Uterus (tissue), 4 donors: ENCODE results near the gene CFAP74. TPM values are rescaled to one million over a fixed set of nuclear protein-coding genes. Genes with fewer than 3 reads are reported as not detected.

Experiments
- DNase-seq, 2 donors: peaks; one replicate each; pipeline ENCODE4 v3.0.0-alpha.2; 2019 to 2020
- H3K27ac ChIP-seq, 2 donors: fragments of 200-600 bp; sonication (generic); 1 replicate in 1 of 2; 2 replicates in 1 of 2; pipeline ENCODE4 v1.5.1; 2016 to 2018
- H3K27me3 ChIP-seq, 2 donors: fragments of 200-600 bp; sonication (generic); one replicate each; pipeline ENCODE4 v1.5.1; 2018 to 2019; ENCODE audit warnings: control low read depth in 1 of 2
- H3K36me3 ChIP-seq, 2 donors: fragments of 200-600 bp; sonication (generic); one replicate each; pipeline ENCODE4 v1.5.1; 2019; ENCODE audit warnings: control low read depth in 1 of 2
- H3K4me1 ChIP-seq, 2 donors: fragments of 200-600 bp; sonication (generic); one replicate each; pipeline ENCODE4 v1.5.1; 2018 to 2019; ENCODE audit warnings: control low read depth in 1 of 2
- H3K4me3 ChIP-seq, 2 donors: fragments of 200-600 bp; sonication (generic); 1 replicate in 1 of 2; 2 replicates in 1 of 2; pipeline ENCODE4 v1.5.1; 2018 to 2019; ENCODE audit warnings: mild to moderate bottlenecking in 1 of 2
- H3K9me3 ChIP-seq, 2 donors: fragments of 200-600 bp; sonication (generic); one replicate each; pipeline ENCODE4 v1.5.1; 2019; ENCODE audit warnings: control low read depth in 1 of 2
- POLR2A ChIP-seq, 2 donors: fragments of 450-650 bp; IDR thresholded peaks; one replicate each; pipeline ENCODE4 v1.6.1; 2016; ENCODE audit warnings: antibody characterized with exemption in 2 of 2, mild to moderate bottlenecking in 1 of 2, moderate library complexity in 1 of 2
- intact Hi-C: fragments of 100-400 bp; cut with DNase I; formaldehyde crosslinking; loops from one replicate; pipeline ENCODE4 v1.15.1; 2023; ENCODE audit warnings: low total_unique reads
- total RNA-seq, 4 donors: library from RNA; depleted of rRNA in 3 of 4; stranded (reverse); fragments of >200 nt in 3 of 4; gene quantifications; one replicate each; pipeline versions ENCODE4 v1.1.0 to v1.2.4, GENCODE V29; 2014 to 2023
- TF ChIP-seq, protein P1 (sequence below), 4 experiments: fragments of 200-600 bp in 2 of 4; fragments of 450-650 bp in 2 of 4; sonication (generic) in 2 of 4; IDR thresholded peaks; one replicate each; pipeline ENCODE4 v1.5.1; 2016 to 2019; ENCODE audit warnings: antibody characterized with exemption in 4 of 4, mild to moderate bottlenecking in 2 of 4, moderate library complexity in 1 of 4
- donor health status: DM: yes; HTN: yes; CAD: no.

The CFAP74 gene
- total RNA-seq, 4 donors from 2014 or later: 0.64 to 1.0 TPM; not detected in 2

- intact Hi-C loops: no loop called here
- no peak for TF ChIP-seq POLR2A (IDR thresholded peaks at IDR 0.05)
- TF ChIP-seq, protein P1, sequence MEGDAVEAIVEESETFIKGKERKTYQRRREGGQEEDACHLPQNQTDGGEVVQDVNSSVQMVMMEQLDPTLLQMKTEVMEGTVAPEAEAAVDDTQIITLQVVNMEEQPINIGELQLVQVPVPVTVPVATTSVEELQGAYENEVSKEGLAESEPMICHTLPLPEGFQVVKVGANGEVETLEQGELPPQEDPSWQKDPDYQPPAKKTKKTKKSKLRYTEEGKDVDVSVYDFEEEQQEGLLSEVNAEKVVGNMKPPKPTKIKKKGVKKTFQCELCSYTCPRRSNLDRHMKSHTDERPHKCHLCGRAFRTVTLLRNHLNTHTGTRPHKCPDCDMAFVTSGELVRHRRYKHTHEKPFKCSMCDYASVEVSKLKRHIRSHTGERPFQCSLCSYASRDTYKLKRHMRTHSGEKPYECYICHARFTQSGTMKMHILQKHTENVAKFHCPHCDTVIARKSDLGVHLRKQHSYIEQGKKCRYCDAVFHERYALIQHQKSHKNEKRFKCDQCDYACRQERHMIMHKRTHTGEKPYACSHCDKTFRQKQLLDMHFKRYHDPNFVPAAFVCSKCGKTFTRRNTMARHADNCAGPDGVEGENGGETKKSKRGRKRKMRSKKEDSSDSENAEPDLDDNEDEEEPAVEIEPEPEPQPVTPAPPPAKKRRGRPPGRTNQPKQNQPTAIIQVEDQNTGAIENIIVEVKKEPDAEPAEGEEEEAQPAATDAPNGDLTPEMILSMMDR (IDR thresholded peaks at IDR 0.05): no peak
- DNase-seq: no peak
These were observed 79.2 kb downstream of the CFAP74 start for GRCh38 chr1:1924386-1924785.

DNA sequence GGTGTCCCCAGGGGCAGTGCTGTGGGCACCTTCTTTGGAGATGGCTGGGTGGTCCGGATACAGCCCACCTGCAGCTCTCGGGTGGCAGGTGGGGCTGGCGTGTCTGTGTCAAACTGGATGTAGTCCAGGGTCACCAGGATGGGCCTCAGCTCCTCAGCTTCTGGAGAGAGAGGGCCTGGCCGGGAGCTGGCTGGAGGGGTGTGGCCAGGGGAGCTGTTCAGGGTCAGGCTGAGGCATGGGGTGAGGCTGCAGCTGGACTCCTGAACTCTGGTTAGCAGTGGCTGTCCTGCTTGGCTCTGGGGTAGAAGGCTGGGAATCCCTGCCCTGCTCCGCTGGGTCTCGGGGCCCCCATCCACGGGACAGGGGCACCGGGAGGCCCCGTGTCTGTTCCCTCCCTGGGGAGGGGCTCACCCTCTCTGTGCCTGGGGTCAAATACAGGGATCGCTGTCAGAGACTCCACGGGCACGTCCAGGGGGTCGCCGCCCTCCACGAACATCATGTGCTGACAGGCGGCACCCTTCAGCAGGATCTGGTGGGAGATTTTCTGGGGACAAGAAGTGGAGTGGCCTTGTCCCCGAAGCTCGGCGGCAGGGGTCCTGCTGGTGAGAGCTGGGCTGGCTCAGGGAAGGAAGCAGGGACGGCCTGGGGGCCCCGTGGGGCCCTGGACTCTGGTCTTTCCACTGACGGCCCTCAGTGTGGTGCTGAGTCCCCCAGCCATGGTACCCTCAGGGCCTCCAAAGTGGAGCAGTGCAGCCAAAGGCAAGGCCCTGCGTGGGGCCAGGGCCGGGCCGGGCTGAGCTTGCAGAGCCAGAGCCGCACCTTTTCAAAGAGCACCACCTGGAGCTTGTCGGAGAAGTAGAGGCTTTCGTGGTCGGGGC lies 80.4 kb downstream of the CFAP74 start:
- H3K9me3 ChIP-seq: no peaks in the 10 kb centered on the region
- no peaks in the 10 kb centered on the region for H3K27me3 ChIP-seq
- no peaks in the 10 kb centered on the region for H3K36me3 ChIP-seq
- no peak overlapping the region for H3K27ac ChIP-seq
- TF ChIP-seq, protein P1 (IDR thresholded peaks at IDR 0.05): no peak
- no peak for TF ChIP-seq POLR2A (IDR thresholded peaks at IDR 0.05)
- H3K4me3 ChIP-seq: no peak overlapping the region
- intact Hi-C loops: no loop called here
- H3K4me1 ChIP-seq: peaks cover 0 to 13% of the 10 kb centered on the region in 2 donors
- no peak for DNase-seq

More at GRCh38 chr1:1924386-1924785, 79.2 kb downstream of the CFAP74 start:
- no peaks in the 10 kb centered on the region for H3K36me3 ChIP-seq
- no peak overlapping the region for H3K4me3 ChIP-seq
- no peaks in the 10 kb centered on the region for H3K9me3 ChIP-seq
- H3K27ac ChIP-seq: no peak overlapping the region
- peaks cover 0 to 5% of the 10 kb centered on the region in 2 donors for H3K4me1 ChIP-seq
- H3K27me3 ChIP-seq: no peaks in the 10 kb centered on the region

DNA sequence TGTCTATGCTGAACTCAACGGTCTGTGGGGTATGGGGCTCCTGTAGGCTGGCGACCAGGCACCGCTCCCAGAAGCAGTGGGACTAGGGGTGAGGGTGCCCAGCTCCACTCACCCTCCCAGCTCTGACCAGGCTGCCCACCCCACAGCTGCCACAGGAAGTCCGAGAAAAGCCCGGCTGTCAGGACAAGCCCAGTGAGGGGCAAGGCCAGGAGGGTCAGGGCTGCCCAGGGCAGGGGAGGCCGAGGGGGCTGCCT lies 81.0 kb downstream of the CFAP74 start:
- no peaks in the 10 kb centered on the region for H3K27me3 ChIP-seq
- H3K9me3 ChIP-seq: no peaks in the 10 kb centered on the region
- intact Hi-C loops: no loop called here
- no peak overlapping the region for H3K27ac ChIP-seq
- H3K4me1 ChIP-seq: peaks cover 0 to 14% of the 10 kb centered on the region in 2 donors
- no peaks in the 10 kb centered on the region for H3K36me3 ChIP-seq
- TF ChIP-seq POLR2A (IDR thresholded peaks at IDR 0.05): no peak
- H3K4me3 ChIP-seq: no peak overlapping the region
- DNase-seq: no peak

- no peak overlapping the region for H3K4me3 ChIP-seq
- H3K9me3 ChIP-seq: no peaks in the 10 kb centered on the region
- no peak for DNase-seq
- no peak overlapping the region for H3K27ac ChIP-seq
- intact Hi-C loops: no loop called here
- peaks cover 0 to 14% of the 10 kb centered on the region in 2 donors for H3K4me1 ChIP-seq
- H3K27me3 ChIP-seq: no peaks in the 10 kb centered on the region
- H3K36me3 ChIP-seq: no peaks in the 10 kb centered on the region
- TF ChIP-seq, protein P1 (IDR thresholded peaks at IDR 0.05): no peak
- TF ChIP-seq POLR2A (IDR thresholded peaks at IDR 0.05): no peak
These were observed 81.5 kb downstream of the CFAP74 start for GRCh38 chr1:1921901-1922701.

DNA sequence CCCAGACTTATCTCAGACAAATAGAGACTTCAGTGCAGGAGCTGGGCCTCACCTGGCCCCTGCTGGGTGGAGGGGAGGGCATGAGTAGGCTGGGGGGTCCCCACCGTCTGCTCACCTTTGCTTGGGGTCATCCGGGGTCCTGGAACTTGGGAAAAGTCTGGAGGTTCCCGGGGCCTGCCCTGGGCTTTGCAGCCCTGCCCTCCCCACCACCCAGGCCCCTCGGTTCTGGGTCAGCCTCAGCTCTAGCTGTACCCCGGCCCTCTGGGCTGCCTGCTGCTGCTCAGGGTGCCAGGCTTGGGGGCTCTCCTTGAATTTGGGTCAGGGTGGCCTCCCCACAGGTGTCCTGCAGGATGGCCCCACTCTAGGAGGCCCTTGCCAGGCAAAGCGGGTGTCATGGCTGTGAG lies 82.1 kb downstream of the CFAP74 start:
- no peaks in the 10 kb centered on the region for H3K27me3 ChIP-seq
- no peak for DNase-seq
- TF ChIP-seq POLR2A (IDR thresholded peaks at IDR 0.05): no peak
- TF ChIP-seq, protein P1 (IDR thresholded peaks at IDR 0.05): no peak
- no peaks in the 10 kb centered on the region for H3K9me3 ChIP-seq
- H3K4me3 ChIP-seq: no peak overlapping the region
- no peaks in the 10 kb centered on the region for H3K36me3 ChIP-seq
- no peak overlapping the region for H3K27ac ChIP-seq
- intact Hi-C loops: no loop called here
- H3K4me1 ChIP-seq: peaks cover 0 to 14% of the 10 kb centered on the region in 2 donors
